ENCODE measurements around the gene CAV2.
A peak's percentile ranks its signal among the peaks of the same experiment; 100 is the strongest.

Gene CAV2

DNA sequence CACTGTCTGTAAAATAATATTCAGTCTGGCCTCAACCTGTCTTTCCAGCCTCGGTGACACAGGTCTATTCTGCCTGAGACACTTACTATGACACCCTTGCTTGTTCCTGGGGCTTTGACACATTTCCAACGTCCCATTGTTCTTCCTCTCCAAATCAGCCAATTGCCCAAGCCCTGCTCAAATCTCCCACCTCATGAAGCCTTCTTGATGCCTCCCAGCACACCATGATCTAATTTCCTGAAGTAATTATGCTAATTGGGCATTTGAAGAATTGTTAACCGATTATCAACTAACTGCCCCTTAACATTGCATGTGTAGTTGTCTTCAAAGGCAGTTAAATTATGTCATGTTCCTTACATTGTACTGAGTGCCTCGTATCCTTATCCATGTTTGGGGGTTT, 58.4 kb downstream of the CAV2 start:
- Histone ChIP-seq H3K4me3 (no peak overlapping the region), H3K27ac (peak overlapping the region; percentile 64 to 71)
- TF ChIP-seq, protein P1, sequence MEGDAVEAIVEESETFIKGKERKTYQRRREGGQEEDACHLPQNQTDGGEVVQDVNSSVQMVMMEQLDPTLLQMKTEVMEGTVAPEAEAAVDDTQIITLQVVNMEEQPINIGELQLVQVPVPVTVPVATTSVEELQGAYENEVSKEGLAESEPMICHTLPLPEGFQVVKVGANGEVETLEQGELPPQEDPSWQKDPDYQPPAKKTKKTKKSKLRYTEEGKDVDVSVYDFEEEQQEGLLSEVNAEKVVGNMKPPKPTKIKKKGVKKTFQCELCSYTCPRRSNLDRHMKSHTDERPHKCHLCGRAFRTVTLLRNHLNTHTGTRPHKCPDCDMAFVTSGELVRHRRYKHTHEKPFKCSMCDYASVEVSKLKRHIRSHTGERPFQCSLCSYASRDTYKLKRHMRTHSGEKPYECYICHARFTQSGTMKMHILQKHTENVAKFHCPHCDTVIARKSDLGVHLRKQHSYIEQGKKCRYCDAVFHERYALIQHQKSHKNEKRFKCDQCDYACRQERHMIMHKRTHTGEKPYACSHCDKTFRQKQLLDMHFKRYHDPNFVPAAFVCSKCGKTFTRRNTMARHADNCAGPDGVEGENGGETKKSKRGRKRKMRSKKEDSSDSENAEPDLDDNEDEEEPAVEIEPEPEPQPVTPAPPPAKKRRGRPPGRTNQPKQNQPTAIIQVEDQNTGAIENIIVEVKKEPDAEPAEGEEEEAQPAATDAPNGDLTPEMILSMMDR (IDR thresholded peaks at IDR 0.05): no peak
- no peak for DNase-seq (ENCODE audit: low spot score)
